ENCODE results near the gene ZEB2. TPM values are rescaled to one million over a fixed set of nuclear protein-coding genes. Genes with fewer than 3 reads are reported as not detected.

ZEB2 gene
- total RNA-seq, 2 experiments from 2014 or later: 9.0 to 10.5 TPM

GRCh38 chr2:144407262-144407661 is 112.7 kb downstream of the ZEB2 start:
- peaks cover 11% of the 10 kb centered on the region for H3K36me3 Mint-ChIP-seq
- H3K4me3 Mint-ChIP-seq: no peak overlapping the region
- DNase-seq: no peak
- no peaks in the 10 kb centered on the region for H3K9me3 Mint-ChIP-seq
- no peak overlapping the region for H3K27ac Mint-ChIP-seq
- no peaks in the 10 kb centered on the region for H3K27me3 Mint-ChIP-seq
- H3K4me1 Mint-ChIP-seq: peaks cover 9% of the 10 kb centered on the region

GRCh38 chr2:144405982-144406788 is 113.7 kb downstream of the ZEB2 start:
- Mint-ChIP-seq H3K9me3 (no peaks in the 10 kb centered on the region), H3K27ac (no peak overlapping the region), H3K4me3 (no peak overlapping the region), H3K27me3 (no peaks in the 10 kb centered on the region), H3K36me3 (peaks cover 11% of the 10 kb centered on the region), H3K4me1 (peaks cover 9% of the 10 kb centered on the region)
- DNase-seq: no peak

GRCh38 chr2:144405321-144405720 is 114.6 kb downstream of the ZEB2 start:
- H3K9me3 Mint-ChIP-seq: no peaks in the 10 kb centered on the region
- peaks cover 11% of the 10 kb centered on the region for H3K36me3 Mint-ChIP-seq
- H3K4me1 Mint-ChIP-seq: peaks cover 9% of the 10 kb centered on the region
- DNase-seq: no peak
- H3K4me3 Mint-ChIP-seq: no peak overlapping the region
- H3K27me3 Mint-ChIP-seq: no peaks in the 10 kb centered on the region
- H3K27ac Mint-ChIP-seq: no peak overlapping the region

- Mint-ChIP-seq H3K27me3 (no peaks in the 10 kb centered on the region), H3K4me3 (no peak overlapping the region), H3K4me1 (peaks cover 9% of the 10 kb centered on the region), H3K9me3 (no peaks in the 10 kb centered on the region), H3K36me3 (peaks cover 15% of the 10 kb centered on the region), H3K27ac (no peak overlapping the region)
- no peak for DNase-seq
Measured at GRCh38 chr2:144404586-144405314, 115.2 kb downstream of the ZEB2 start.

GRCh38 chr2:144403933-144404332 is 116.0 kb downstream of the ZEB2 start:
- Mint-ChIP-seq H3K4me3 (no peak overlapping the region), H3K9me3 (no peaks in the 10 kb centered on the region), H3K4me1 (peaks cover 9% of the 10 kb centered on the region), H3K27me3 (no peaks in the 10 kb centered on the region), H3K27ac (no peak overlapping the region), H3K36me3 (peaks cover 20% of the 10 kb centered on the region)
- no peak for DNase-seq

- Mint-ChIP-seq H3K36me3 (peaks cover 24% of the 10 kb centered on the region), H3K4me3 (no peak overlapping the region), H3K27ac (no peak overlapping the region), H3K27me3 (no peaks in the 10 kb centered on the region), H3K9me3 (no peaks in the 10 kb centered on the region), H3K4me1 (peaks cover 9% of the 10 kb centered on the region)
- no peak for DNase-seq
Measured at GRCh38 chr2:144402251-144402650, 117.7 kb downstream of the ZEB2 start.

GRCh38 chr2:144401036-144401435 is 118.9 kb downstream of the ZEB2 start:
- no peak for DNase-seq
- H3K36me3 Mint-ChIP-seq: peaks cover 28% of the 10 kb centered on the region
- H3K4me1 Mint-ChIP-seq: peaks cover 5% of the 10 kb centered on the region
- H3K27ac Mint-ChIP-seq: no peak overlapping the region
- H3K9me3 Mint-ChIP-seq: peaks cover 1% of the 10 kb centered on the region
- H3K4me3 Mint-ChIP-seq: no peak overlapping the region
- H3K27me3 Mint-ChIP-seq: no peaks in the 10 kb centered on the region

- Mint-ChIP-seq H3K27me3 (no peaks in the 10 kb centered on the region), H3K4me3 (no peak overlapping the region), H3K27ac (no peak overlapping the region), H3K9me3 (peaks cover 2% of the 10 kb centered on the region), H3K36me3 (peaks cover 29% of the 10 kb centered on the region), H3K4me1 (peaks cover 3% of the 10 kb centered on the region)
- no peak for DNase-seq
Measured at GRCh38 chr2:144396318-144396717, 123.6 kb downstream of the ZEB2 start.

GRCh38 chr2:144390424-144391020 is 129.4 kb downstream of the ZEB2 start:
- Mint-ChIP-seq H3K4me3 (no peak overlapping the region), H3K4me1 (peaks cover 3% of the 10 kb centered on the region), H3K9me3 (no peaks in the 10 kb centered on the region), H3K27ac (no peak overlapping the region), H3K36me3 (peaks cover 8% of the 10 kb centered on the region), H3K27me3 (no peaks in the 10 kb centered on the region)
- DNase-seq: no peak

- Mint-ChIP-seq H3K4me1 (peaks cover 5% of the 10 kb centered on the region), H3K27ac (no peak overlapping the region), H3K4me3 (no peak overlapping the region), H3K27me3 (no peaks in the 10 kb centered on the region), H3K36me3 (peaks cover 3% of the 10 kb centered on the region), H3K9me3 (no peaks in the 10 kb centered on the region)
- DNase-seq: no peak
Measured at GRCh38 chr2:144389930-144390311, 130.0 kb downstream of the ZEB2 start.

GRCh38 chr2:144389151-144389929 is 130.6 kb downstream of the ZEB2 start:
- Mint-ChIP-seq H3K9me3 (no peaks in the 10 kb centered on the region), H3K27ac (no peak overlapping the region), H3K36me3 (peaks cover 3% of the 10 kb centered on the region), H3K4me3 (no peak overlapping the region), H3K4me1 (peaks cover 5% of the 10 kb centered on the region), H3K27me3 (no peaks in the 10 kb centered on the region)
- no peak for DNase-seq

- no peak overlapping the region for H3K4me3 Mint-ChIP-seq
- peaks cover 4% of the 10 kb centered on the region for H3K9me3 Mint-ChIP-seq
- no peak for DNase-seq
- no peaks in the 10 kb centered on the region for H3K27me3 Mint-ChIP-seq
- no peak overlapping the region for H3K27ac Mint-ChIP-seq
- H3K36me3 Mint-ChIP-seq: peaks cover 5% of the 10 kb centered on the region
- H3K4me1 Mint-ChIP-seq: peaks cover 29% of the 10 kb centered on the region
Measured at GRCh38 chr2:144385381-144385780, 134.5 kb downstream of the ZEB2 start.

GRCh38 chr2:144383571-144384100 is 136.3 kb downstream of the ZEB2 start:
- peaks cover 4% of the 10 kb centered on the region for H3K9me3 Mint-ChIP-seq
- peaks cover 5% of the 10 kb centered on the region for H3K36me3 Mint-ChIP-seq
- no peak overlapping the region for H3K4me3 Mint-ChIP-seq
- no peak overlapping the region for H3K27ac Mint-ChIP-seq
- no peaks in the 10 kb centered on the region for H3K27me3 Mint-ChIP-seq
- H3K4me1 Mint-ChIP-seq: peaks cover 43% of the 10 kb centered on the region
- no peak for DNase-seq

- DNase-seq: peak; percentile 25
- H3K4me1 Mint-ChIP-seq: peaks cover 46% of the 10 kb centered on the region
- no peaks in the 10 kb centered on the region for H3K27me3 Mint-ChIP-seq
- H3K4me3 Mint-ChIP-seq: no peak overlapping the region
- H3K9me3 Mint-ChIP-seq: peaks cover 4% of the 10 kb centered on the region
- H3K36me3 Mint-ChIP-seq: peaks cover 5% of the 10 kb centered on the region
- peak overlapping the region; percentile 62 for H3K27ac Mint-ChIP-seq
Measured at GRCh38 chr2:144382849-144383248, 137.1 kb downstream of the ZEB2 start.

All from activated naive CD8-positive, alpha-beta T cell treated with anti-CD3 and anti-CD28 coated beads for 36 hours (primary cell).